ENCODE data around the gene PTGFR.

PTGFR gene

DNA sequence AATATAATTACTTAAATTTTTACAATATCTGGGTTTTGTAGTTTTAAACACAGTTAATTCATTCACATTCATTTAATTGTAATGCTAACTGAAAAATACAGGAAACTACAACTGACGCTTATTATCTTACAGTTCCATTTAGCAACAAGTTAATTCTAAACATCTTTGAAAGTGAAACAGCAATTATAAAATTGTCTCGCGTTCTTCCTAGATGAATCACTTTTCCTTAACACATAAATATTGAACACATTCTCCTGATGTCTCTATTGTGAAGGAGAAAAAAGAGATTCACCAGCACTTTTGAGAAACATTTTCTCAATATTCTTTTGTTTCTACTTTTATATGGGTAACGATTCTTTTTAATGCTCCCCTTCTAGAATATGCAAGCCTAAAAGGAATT, 6.4 kb downstream of the PTGFR start:
- no peak overlapping the region for H3K27ac Mint-ChIP-seq
- TF ChIP-seq, protein P1, sequence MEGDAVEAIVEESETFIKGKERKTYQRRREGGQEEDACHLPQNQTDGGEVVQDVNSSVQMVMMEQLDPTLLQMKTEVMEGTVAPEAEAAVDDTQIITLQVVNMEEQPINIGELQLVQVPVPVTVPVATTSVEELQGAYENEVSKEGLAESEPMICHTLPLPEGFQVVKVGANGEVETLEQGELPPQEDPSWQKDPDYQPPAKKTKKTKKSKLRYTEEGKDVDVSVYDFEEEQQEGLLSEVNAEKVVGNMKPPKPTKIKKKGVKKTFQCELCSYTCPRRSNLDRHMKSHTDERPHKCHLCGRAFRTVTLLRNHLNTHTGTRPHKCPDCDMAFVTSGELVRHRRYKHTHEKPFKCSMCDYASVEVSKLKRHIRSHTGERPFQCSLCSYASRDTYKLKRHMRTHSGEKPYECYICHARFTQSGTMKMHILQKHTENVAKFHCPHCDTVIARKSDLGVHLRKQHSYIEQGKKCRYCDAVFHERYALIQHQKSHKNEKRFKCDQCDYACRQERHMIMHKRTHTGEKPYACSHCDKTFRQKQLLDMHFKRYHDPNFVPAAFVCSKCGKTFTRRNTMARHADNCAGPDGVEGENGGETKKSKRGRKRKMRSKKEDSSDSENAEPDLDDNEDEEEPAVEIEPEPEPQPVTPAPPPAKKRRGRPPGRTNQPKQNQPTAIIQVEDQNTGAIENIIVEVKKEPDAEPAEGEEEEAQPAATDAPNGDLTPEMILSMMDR (IDR thresholded peaks at IDR 0.05) = no peak
- H3K4me1 Mint-ChIP-seq = no peaks in the 10 kb centered on the region
- H3K4me3 Mint-ChIP-seq = no peak overlapping the region
- H3K27me3 Mint-ChIP-seq (ENCODE audit: low read depth, poor library complexity) = peaks cover 33% of the 10 kb centered on the region
- H3K36me3 Mint-ChIP-seq (ENCODE audit: low read depth) = no peaks in the 10 kb centered on the region
- DNase-seq = no peak
- H3K9me3 Mint-ChIP-seq = no peaks in the 10 kb centered on the region

DNA sequence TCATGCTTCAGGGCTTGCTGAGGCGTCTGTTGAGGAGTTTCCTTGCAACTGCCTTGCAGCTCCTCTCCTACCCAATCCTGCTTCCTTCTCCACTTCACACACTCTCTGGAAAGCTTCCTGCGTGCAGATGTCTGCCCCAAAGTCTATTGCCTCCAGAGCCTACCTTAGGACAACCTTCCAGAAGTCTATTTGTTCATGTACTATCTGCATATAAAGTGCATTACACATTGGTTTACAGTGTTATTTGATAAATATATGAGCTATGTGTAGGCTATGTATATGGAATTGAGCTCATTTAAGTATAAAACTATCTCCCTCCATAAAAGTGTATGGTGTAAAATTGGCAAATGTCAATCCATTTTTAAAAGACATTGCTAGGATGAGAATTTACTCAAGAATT, 9.8 kb downstream of the PTGFR start:
- Mint-ChIP-seq H3K4me1 (no peaks in the 10 kb centered on the region), H3K27me3 (ENCODE audit: low read depth, poor library complexity) (no peaks in the 10 kb centered on the region), H3K27ac (no peak overlapping the region), H3K9me3 (no peaks in the 10 kb centered on the region), H3K4me3 (no peak overlapping the region), H3K36me3 (ENCODE audit: low read depth) (no peaks in the 10 kb centered on the region)
- no peak for DNase-seq
- TF ChIP-seq, protein P1 (IDR thresholded peaks at IDR 0.05) = no peak

DNA sequence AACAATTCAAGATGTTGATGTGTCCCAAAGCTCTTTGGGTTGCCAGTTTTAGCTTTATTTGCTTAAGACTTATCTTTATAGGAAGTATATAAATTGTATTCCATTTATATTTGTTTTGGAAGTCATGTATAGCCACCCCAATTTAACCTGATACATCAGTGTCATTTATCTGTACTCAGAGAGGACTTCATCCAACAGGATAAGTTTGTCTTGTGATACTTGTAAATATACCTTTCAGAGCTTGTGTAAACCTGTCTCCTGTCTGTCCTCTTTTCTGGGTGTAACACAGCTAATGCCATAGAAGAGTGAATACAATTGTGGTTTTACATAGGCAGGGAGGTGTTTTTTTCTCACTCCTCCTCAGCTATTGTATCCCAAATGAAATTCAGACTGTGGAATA, 10.4 kb downstream of the PTGFR start:
- H3K4me3 Mint-ChIP-seq = no peak overlapping the region
- no peaks in the 10 kb centered on the region for H3K27me3 Mint-ChIP-seq (ENCODE audit: low read depth, poor library complexity)
- no peak overlapping the region for H3K27ac Mint-ChIP-seq
- TF ChIP-seq, protein P1 (IDR thresholded peaks at IDR 0.05) = no peak
- H3K9me3 Mint-ChIP-seq = no peaks in the 10 kb centered on the region
- no peaks in the 10 kb centered on the region for H3K4me1 Mint-ChIP-seq
- no peak for DNase-seq
- H3K36me3 Mint-ChIP-seq (ENCODE audit: low read depth) = no peaks in the 10 kb centered on the region

DNA sequence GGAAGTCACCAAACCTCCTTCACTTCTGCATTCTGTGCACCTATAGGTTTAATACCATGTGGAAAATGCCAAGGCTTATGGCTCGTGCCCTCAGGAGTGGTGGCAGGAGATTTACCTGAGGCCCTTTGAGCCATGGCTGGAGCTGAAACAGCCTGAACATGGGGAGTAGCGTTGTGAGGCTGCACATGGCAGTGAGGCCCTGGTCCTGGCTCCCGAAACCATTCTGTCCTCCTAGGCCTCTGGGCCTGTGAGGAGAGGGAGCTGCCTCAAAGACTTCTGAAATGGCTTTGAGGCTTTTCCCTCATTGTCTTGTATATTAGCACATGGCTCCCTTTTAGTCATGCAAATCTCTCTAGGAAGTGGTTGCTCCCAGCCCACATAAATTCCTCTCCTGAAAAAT, 20.6 kb downstream of the PTGFR start:
- Mint-ChIP-seq H3K9me3 (peaks cover 30% of the 10 kb centered on the region), H3K27me3 (ENCODE audit: low read depth, poor library complexity) (no peaks in the 10 kb centered on the region), H3K27ac (no peak overlapping the region), H3K4me1 (no peaks in the 10 kb centered on the region), H3K36me3 (ENCODE audit: low read depth) (no peaks in the 10 kb centered on the region), H3K4me3 (no peak overlapping the region)
- no peak for DNase-seq
- TF ChIP-seq, protein P1 (IDR thresholded peaks at IDR 0.05) = no peak

DNA sequence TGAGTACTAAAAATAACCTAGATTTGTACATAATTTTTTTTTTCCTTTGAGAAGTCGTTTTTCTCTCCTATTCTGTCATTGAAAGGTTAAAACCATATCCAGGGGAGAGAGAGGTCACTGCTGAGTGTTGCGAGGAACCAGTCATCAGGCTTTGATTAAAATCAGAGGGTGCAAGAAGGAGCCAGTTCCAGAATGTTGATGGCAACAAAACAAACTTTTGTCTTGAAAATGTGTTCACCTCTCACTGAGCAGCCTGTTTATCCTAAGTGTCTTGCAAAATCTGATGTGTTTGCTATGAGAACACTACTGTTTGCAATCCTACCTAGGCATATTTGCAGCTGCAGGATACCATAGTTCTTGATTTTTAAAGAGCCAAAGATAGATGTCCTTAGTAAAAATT, 25.9 kb downstream of the PTGFR start:
- Mint-ChIP-seq H3K27ac (no peak overlapping the region), H3K36me3 (ENCODE audit: low read depth) (no peaks in the 10 kb centered on the region), H3K4me1 (no peaks in the 10 kb centered on the region), H3K9me3 (peaks cover 13% of the 10 kb centered on the region), H3K4me3 (no peak overlapping the region), H3K27me3 (ENCODE audit: low read depth, poor library complexity) (no peaks in the 10 kb centered on the region)
- TF ChIP-seq, protein P1 (IDR thresholded peaks at IDR 0.05) = no peak
- DNase-seq = no peak

DNA sequence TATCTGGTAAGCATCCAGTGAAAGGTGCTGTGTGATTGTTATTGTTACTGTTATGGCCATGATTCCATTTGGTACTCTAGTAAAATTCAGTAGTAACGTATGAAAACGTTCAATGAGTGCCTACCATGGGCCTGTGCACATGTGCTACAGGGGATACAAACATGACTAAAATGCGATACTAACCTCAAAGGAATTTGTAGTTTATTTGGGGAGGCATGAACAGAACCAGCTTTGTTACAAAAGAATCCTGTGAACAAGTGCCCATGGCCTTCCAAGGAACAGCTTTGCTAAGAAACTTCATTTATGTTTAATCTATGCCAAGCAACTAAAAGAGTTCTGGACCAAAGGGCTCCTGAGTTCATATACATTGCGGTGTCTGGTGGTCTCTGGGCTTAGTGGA, 28.7 kb downstream of the PTGFR start:
- H3K9me3 Mint-ChIP-seq = no peaks in the 10 kb centered on the region
- TF ChIP-seq, protein P1 (IDR thresholded peaks at IDR 0.05) = no peak
- H3K4me3 Mint-ChIP-seq = no peak overlapping the region
- H3K36me3 Mint-ChIP-seq (ENCODE audit: low read depth) = no peaks in the 10 kb centered on the region
- H3K27me3 Mint-ChIP-seq (ENCODE audit: low read depth, poor library complexity) = peaks cover 4% of the 10 kb centered on the region
- no peak for DNase-seq
- no peaks in the 10 kb centered on the region for H3K4me1 Mint-ChIP-seq
- H3K27ac Mint-ChIP-seq = no peak overlapping the region

Data from nephron progenitor cell (in vitro differentiated cells).